Tibial nerve (tissue), 4 donors: ENCODE measurements around the gene MT1F.
A peak's percentile ranks its signal among the peaks of the same experiment; 100 is the strongest.

Experiments
- CTCF ChIP-seq, 5 experiments: fragments of 200-600 bp in 3 of 5; fragments of 450-650 bp in 2 of 5; sonication (generic) in 3 of 5; IDR thresholded peaks; one replicate each; pipeline ENCODE4 v1.5.1; 2016 to 2019; ENCODE audit warnings: antibody characterized with exemption in 5 of 5, mild to moderate bottlenecking in 3 of 5, moderate library complexity in 2 of 5
- EP300 ChIP-seq, 2 donors: sonication (generic); formaldehyde crosslinking; IDR thresholded peaks; one replicate each; pipeline ENCODE4 v1.6.1; 2017; ENCODE audit warnings: antibody characterized with exemption in 2 of 2, mild to moderate bottlenecking in 1 of 2
- POLR2A ChIP-seq, 2 donors: fragments of 450-650 bp; IDR thresholded peaks; one replicate each; pipeline ENCODE4 v1.6.1; 2017; ENCODE audit warnings: antibody characterized with exemption in 2 of 2, mild to moderate bottlenecking in 2 of 2, moderate library complexity in 2 of 2

- peak in 1 of 2 donors; percentile 12 for TF ChIP-seq POLR2A (IDR thresholded peaks at IDR 0.05)
- no peak for TF ChIP-seq CTCF (IDR thresholded peaks at IDR 0.05)
- TF ChIP-seq EP300 (IDR thresholded peaks at IDR 0.05): peak in 1 of 2 donors; percentile 44
These were observed at the start of gene MT1F for GRCh38 chr16:56657555-56658326.
